ENCODE data around the gene PTPRN2. TPM values are rescaled to one million over a fixed set of nuclear protein-coding genes. Genes with fewer than 3 reads are reported as not detected.

PTPRN2 gene
- polyA plus RNA-seq, 1 of the 3 experiments (the other 2 are of a cell fraction), result 4.0 TPM

DNA sequence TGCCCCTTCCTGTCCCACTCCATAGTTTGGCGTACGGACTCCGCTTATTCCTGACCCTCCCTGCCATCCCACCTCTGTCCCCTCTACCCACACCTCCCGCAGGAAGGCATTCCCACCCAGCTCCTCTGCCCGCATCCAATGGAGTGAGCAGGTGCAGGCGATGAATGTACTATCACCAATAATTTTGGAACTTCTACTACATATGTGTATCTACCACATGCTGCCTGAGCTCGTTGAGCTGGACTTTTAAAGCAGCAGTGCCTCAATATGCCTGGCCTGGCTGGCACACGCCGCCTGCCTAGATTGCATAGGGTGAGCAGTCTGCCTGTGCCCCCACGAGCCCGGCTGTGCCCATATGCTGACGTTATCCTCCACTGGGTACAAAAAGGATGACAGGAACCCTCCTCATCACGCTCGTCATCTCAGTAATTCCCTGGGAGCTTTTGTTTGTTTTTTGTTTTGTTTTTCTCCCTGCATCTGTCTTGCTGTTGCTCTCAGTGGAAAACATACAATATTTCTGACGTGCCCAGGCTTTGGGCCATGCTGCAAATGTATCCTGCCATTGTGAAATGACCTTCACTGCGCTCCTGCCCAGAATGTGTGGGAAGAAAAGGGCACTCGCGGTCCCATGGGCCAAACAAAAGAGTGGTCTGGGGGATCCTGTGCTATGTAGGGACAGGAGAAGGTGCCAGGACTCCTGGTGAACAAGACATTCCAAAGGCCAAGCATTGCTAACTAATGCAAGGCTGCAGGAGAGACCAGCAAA is 302.8 kb downstream of the PTPRN2 start:
- no peaks in the 10 kb centered on the region for H3F3A ChIP-seq (replicated peaks; ENCODE audit: insufficient read depth)
- H3K9me2 ChIP-seq, result no peaks in the 10 kb centered on the region
- peaks cover 28% of the 10 kb centered on the region; the same call in 1 of the 2 replicates for H3K9me3 ChIP-seq
- H3K27ac ChIP-seq (ENCODE audit: low read depth in 2 of 2, low read length in 1 of 2), result no peak overlapping the region
- no peaks in the 10 kb centered on the region for H4K20me1 ChIP-seq (ENCODE audit: insufficient read depth)
- no peak overlapping the region for H3K9ac ChIP-seq
- H3K36me3 ChIP-seq (replicated peaks in 1 of 2; ENCODE audit: control insufficient read depth in 1 of 2, insufficient read depth in 2 of 2, low read length in 1 of 2), result no peaks in the 10 kb centered on the region
- H3K4me2 ChIP-seq, result no peak overlapping the region
- WGBS (ENCODE audit: low lambda C conversion rate), result 49% methylated on average over 18 of the region's 18 CpGs
- peaks cover 0 to 11% of the 10 kb centered on the region in 2 experiments; a peak in 1 of 4 replicates for H3K4me1 ChIP-seq (ENCODE audit: control insufficient read depth in 1 of 2, insufficient read depth in 2 of 2, low read depth in 1 of 2, low read length in 1 of 2)
- no peaks in the 10 kb centered on the region for H3K79me2 ChIP-seq (ENCODE audit: insufficient read depth)
- H2AFZ ChIP-seq (ENCODE audit: low read depth), result no peak overlapping the region
- H3K4me3 ChIP-seq (ENCODE audit: low read depth in 2 of 2, low read length in 1 of 2), result no peak overlapping the region
- DNase-seq, result no peak
- ChIA-PET POLR2A (no interaction called here), CTCF (interaction anchor here (0.7 to 1.4 kb wide), 2 partner anchors 16 to 69 kb away, joined by 3 read pairs; no protein-coding TSS in a partner anchor)
- H3K27me3 ChIP-seq (ENCODE audit: insufficient read depth), result no peaks in the 10 kb centered on the region
- no peak for TF ChIP-seq GABPA (IDR thresholded peaks at IDR 0.05; ENCODE audit: low read depth)
- TF ChIP-seq EZH2phosphoT487 (IDR thresholded peaks at IDR 0.05; ENCODE audit: borderline replicate concordance, low read depth), result no peak
- TF ChIP-seq, protein P1, sequence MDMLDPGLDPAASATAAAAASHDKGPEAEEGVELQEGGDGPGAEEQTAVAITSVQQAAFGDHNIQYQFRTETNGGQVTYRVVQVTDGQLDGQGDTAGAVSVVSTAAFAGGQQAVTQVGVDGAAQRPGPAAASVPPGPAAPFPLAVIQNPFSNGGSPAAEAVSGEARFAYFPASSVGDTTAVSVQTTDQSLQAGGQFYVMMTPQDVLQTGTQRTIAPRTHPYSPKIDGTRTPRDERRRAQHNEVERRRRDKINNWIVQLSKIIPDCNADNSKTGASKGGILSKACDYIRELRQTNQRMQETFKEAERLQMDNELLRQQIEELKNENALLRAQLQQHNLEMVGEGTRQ (IDR thresholded peaks at IDR 0.05; ENCODE audit: borderline replicate concordance, low read depth, low read length), result no peak
- TF ChIP-seq FOXJ3 (CRISPR knock-in tag; IDR thresholded peaks at IDR 0.05), result no peak
- TF ChIP-seq, protein P2, sequence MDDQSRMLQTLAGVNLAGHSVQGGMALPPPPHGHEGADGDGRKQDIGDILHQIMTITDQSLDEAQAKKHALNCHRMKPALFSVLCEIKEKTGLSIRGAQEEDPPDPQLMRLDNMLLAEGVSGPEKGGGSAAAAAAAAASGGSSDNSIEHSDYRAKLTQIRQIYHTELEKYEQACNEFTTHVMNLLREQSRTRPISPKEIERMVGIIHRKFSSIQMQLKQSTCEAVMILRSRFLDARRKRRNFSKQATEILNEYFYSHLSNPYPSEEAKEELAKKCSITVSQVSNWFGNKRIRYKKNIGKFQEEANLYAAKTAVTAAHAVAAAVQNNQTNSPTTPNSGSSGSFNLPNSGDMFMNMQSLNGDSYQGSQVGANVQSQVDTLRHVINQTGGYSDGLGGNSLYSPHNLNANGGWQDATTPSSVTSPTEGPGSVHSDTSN (IDR thresholded peaks at IDR 0.05), result no peak
- TF ChIP-seq, protein P3, sequence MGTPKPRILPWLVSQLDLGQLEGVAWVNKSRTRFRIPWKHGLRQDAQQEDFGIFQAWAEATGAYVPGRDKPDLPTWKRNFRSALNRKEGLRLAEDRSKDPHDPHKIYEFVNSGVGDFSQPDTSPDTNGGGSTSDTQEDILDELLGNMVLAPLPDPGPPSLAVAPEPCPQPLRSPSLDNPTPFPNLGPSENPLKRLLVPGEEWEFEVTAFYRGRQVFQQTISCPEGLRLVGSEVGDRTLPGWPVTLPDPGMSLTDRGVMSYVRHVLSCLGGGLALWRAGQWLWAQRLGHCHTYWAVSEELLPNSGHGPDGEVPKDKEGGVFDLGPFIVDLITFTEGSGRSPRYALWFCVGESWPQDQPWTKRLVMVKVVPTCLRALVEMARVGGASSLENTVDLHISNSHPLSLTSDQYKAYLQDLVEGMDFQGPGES (IDR thresholded peaks at IDR 0.05; ENCODE audit: low read depth, low read length), result no peak
- no peak for TF ChIP-seq FOXM1 (IDR thresholded peaks at IDR 0.05; ENCODE audit: low read depth)

DNA sequence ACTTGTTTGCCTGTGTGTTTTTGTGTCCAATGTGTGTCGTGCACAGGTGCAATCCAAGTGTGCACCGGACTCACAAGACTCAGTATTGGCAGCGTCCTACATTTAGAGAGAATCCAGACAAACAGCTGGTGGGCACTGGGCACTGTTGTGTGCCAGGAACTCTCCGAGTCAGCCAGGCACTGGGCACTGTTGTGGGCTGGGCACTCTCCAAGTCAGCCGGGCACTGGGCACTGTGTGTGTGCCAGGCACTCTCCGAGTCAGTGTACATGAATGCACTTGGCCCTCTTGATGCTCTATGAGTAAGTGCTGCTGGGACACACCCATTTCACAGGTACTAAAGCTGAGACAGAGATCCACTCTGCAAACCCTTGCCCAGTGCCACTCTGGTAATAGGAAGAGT is 303.5 kb downstream of the PTPRN2 start:
- no peaks in the 10 kb centered on the region for H3K79me2 ChIP-seq (ENCODE audit: insufficient read depth)
- no peaks in the 10 kb centered on the region for H3K9me2 ChIP-seq
- H3K27me3 ChIP-seq (ENCODE audit: insufficient read depth), result no peaks in the 10 kb centered on the region
- H3K27ac ChIP-seq (ENCODE audit: low read depth in 2 of 2, low read length in 1 of 2), result no peak overlapping the region
- no peaks in the 10 kb centered on the region for H3F3A ChIP-seq (replicated peaks; ENCODE audit: insufficient read depth)
- TF ChIP-seq RCOR1 (IDR thresholded peaks at IDR 0.05; ENCODE audit: low read length) (no peak), EP300 (IDR thresholded peaks at IDR 0.05; ENCODE audit: borderline replicate concordance in 1 of 2, low read depth in 1 of 2, low read length in 1 of 2) (no peak), GATA2 (CRISPR knock-in tag; IDR thresholded peaks at IDR 0.05) (no peak), EZH2phosphoT487 (IDR thresholded peaks at IDR 0.05; ENCODE audit: borderline replicate concordance, low read depth) (no peak), RFX5 (IDR thresholded peaks at IDR 0.05; ENCODE audit: low read length) (no peak), ELF1 (IDR thresholded peaks at IDR 0.05) (no peak), TCF12 (IDR thresholded peaks at IDR 0.05) (no peak), FOXJ3 (CRISPR knock-in tag; IDR thresholded peaks at IDR 0.05) (no peak), SMC3 (IDR thresholded peaks at IDR 0.05; ENCODE audit: low read depth, low read length) (no peak)
- TF ChIP-seq, protein P4, sequence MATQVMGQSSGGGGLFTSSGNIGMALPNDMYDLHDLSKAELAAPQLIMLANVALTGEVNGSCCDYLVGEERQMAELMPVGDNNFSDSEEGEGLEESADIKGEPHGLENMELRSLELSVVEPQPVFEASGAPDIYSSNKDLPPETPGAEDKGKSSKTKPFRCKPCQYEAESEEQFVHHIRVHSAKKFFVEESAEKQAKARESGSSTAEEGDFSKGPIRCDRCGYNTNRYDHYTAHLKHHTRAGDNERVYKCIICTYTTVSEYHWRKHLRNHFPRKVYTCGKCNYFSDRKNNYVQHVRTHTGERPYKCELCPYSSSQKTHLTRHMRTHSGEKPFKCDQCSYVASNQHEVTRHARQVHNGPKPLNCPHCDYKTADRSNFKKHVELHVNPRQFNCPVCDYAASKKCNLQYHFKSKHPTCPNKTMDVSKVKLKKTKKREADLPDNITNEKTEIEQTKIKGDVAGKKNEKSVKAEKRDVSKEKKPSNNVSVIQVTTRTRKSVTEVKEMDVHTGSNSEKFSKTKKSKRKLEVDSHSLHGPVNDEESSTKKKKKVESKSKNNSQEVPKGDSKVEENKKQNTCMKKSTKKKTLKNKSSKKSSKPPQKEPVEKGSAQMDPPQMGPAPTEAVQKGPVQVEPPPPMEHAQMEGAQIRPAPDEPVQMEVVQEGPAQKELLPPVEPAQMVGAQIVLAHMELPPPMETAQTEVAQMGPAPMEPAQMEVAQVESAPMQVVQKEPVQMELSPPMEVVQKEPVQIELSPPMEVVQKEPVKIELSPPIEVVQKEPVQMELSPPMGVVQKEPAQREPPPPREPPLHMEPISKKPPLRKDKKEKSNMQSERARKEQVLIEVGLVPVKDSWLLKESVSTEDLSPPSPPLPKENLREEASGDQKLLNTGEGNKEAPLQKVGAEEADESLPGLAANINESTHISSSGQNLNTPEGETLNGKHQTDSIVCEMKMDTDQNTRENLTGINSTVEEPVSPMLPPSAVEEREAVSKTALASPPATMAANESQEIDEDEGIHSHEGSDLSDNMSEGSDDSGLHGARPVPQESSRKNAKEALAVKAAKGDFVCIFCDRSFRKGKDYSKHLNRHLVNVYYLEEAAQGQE (IDR thresholded peaks at IDR 0.05; ENCODE audit: low read depth, low read length), result no peak
- no peaks in the 10 kb centered on the region for H3K36me3 ChIP-seq (replicated peaks in 1 of 2; ENCODE audit: control insufficient read depth in 1 of 2, insufficient read depth in 2 of 2, low read length in 1 of 2)
- no peak overlapping the region for H3K9ac ChIP-seq
- H3K4me1 ChIP-seq (ENCODE audit: control insufficient read depth in 1 of 2, insufficient read depth in 2 of 2, low read depth in 1 of 2, low read length in 1 of 2), result peaks cover 0 to 11% of the 10 kb centered on the region in 2 experiments; a peak in 1 of 4 replicates
- ChIA-PET CTCF (interaction anchor here (0.7 kb wide), 1 partner anchor 69 kb away, joined by 3 read pairs; no protein-coding TSS in a partner anchor), POLR2A (no interaction called here)
- H3K4me3 ChIP-seq (ENCODE audit: low read depth in 2 of 2, low read length in 1 of 2), result no peak overlapping the region
- no peak overlapping the region for H3K4me2 ChIP-seq
- WGBS (ENCODE audit: low lambda C conversion rate), result 47% methylated on average over 5 of the region's 6 CpGs
- H4K20me1 ChIP-seq (ENCODE audit: insufficient read depth), result no peaks in the 10 kb centered on the region
- H2AFZ ChIP-seq (ENCODE audit: low read depth), result no peak overlapping the region
- H3K9me3 ChIP-seq, result peaks cover 25% of the 10 kb centered on the region; the same call in 1 of the 2 replicates
- DNase-seq, result no peak
